NCI-H2171 (cell line): ENCODE results near the gene FAM131A.
A peak's percentile ranks its signal among the peaks of the same experiment; 100 is the strongest.

ENCODE experiments used
- DNase-seq: peaks from one replicate; lab custom pipeline; 2025; lab: John Stamatoyannopoulos, UW

FAM131A gene

GRCh38 chr3:184378651-184379357 lies 41.4 kb downstream of the FAM131A start:
- no peak for DNase-seq

GRCh38 chr3:184379358-184380184 lies 42.2 kb downstream of the FAM131A start, which contains the start of gene CHRD:
CHRD (plus strand) TSS chr3:184380054; CDS start chr3:184380319, 265 bp downstream.
- DNase-seq = no peak

- peak; percentile 26 for DNase-seq
Measured at GRCh38 chr3:184380185-184380626, 42.8 kb downstream of the FAM131A start.

- DNase-seq = no peak
Measured at GRCh38 chr3:184380627-184381260, 43.3 kb downstream of the FAM131A start.

GRCh38 chr3:184381261-184382224 lies 44.1 kb downstream of the FAM131A start:
- DNase-seq = no peak

- DNase-seq = no peak
Measured at GRCh38 chr3:184382326-184383032, 45.1 kb downstream of the FAM131A start.

- no peak for DNase-seq
Measured at GRCh38 chr3:184383033-184383740, 45.8 kb downstream of the FAM131A start.

GRCh38 chr3:184384342-184384741 lies 46.9 kb downstream of the FAM131A start:
- no peak for DNase-seq

- DNase-seq = no peak
Measured at GRCh38 chr3:184384856-184385422, 47.5 kb downstream of the FAM131A start.

- DNase-seq = no peak
Measured at GRCh38 chr3:184386047-184386806, 48.8 kb downstream of the FAM131A start.

GRCh38 chr3:184387174-184387714 lies 49.8 kb downstream of the FAM131A start:
- DNase-seq = no peak

GRCh38 chr3:184388164-184388935 lies 51.0 kb downstream of the FAM131A start:
- DNase-seq = no peak

- DNase-seq = no peak
Measured at GRCh38 chr3:184388936-184389230, 51.5 kb downstream of the FAM131A start.

- DNase-seq = no peak
Measured at GRCh38 chr3:184389384-184389783, 52.0 kb downstream of the FAM131A start.

- DNase-seq = no peak
Measured at GRCh38 chr3:184389935-184390528, 52.6 kb downstream of the FAM131A start.

- DNase-seq = no peak
Measured at GRCh38 chr3:184391266-184391665, 53.9 kb downstream of the FAM131A start.

GRCh38 chr3:184395320-184395660 lies 57.9 kb downstream of the FAM131A start:
- DNase-seq = no peak
